Esophagus muscularis mucosa (tissue), 4 donors: ENCODE results near the gene GAS2L1. TPM values are rescaled to one million over a fixed set of nuclear protein-coding genes. Genes with fewer than 3 reads are reported as not detected.
A peak's percentile ranks its signal among the peaks of the same experiment; 100 is the strongest.

Experiments used
- DNase-seq: peaks from one replicate; pipeline ENCODE4 v3.0.0-alpha.2; 2017; ENCODE audit errors: extremely low spot score
- H3K27ac ChIP-seq, 4 donors: fragments of 200-600 bp; sonication (generic); replicated peaks in 1 of 4; 1 replicate in 3 of 4; 2 replicates in 1 of 4; pipeline ENCODE4 v1.5.1; 2016 to 2019; ENCODE audit warnings: mild to moderate bottlenecking in 1 of 4
- H3K27me3 ChIP-seq, 4 donors: fragments of 200-600 bp; sonication (generic); one replicate each; pipeline versions ENCODE4 v1.5.1 to v1.6.0; 2016 to 2019
- H3K36me3 ChIP-seq, 4 donors: fragments of 200-600 bp; sonication (generic); one replicate each; pipeline ENCODE4 v1.5.1; 2016 to 2019
- H3K4me1 ChIP-seq, 4 donors: fragments of 200-600 bp; sonication (generic); one replicate each; pipeline ENCODE4 v1.5.1; 2016 to 2019
- H3K4me3 ChIP-seq, 4 donors: fragments of 200-600 bp; sonication (generic); 1 replicate in 2 of 4; 2 replicates in 2 of 4; pipeline ENCODE4 v1.5.1; 2016 to 2019; ENCODE audit warnings: mild to moderate bottlenecking in 4 of 4, moderate library complexity in 1 of 4
- H3K9me3 ChIP-seq, 4 donors: fragments of 200-600 bp; sonication (generic); 1 replicate in 3 of 4; 2 replicates in 1 of 4; pipeline ENCODE4 v1.5.1; 2016 to 2019
- EP300 ChIP-seq: sonication (generic); formaldehyde crosslinking; IDR thresholded peaks from one replicate; pipeline ENCODE4 v1.6.1; 2017; ENCODE audit warnings: antibody characterized with exemption
- POLR2A ChIP-seq: fragments of 450-650 bp; IDR thresholded peaks from one replicate; pipeline ENCODE4 v1.6.1; 2017; ENCODE audit warnings: antibody characterized with exemption, moderate library complexity, mild to moderate bottlenecking, low read depth
- POLR2AphosphoS5 ChIP-seq, 2 donors: sonication (generic); formaldehyde crosslinking; IDR thresholded peaks; one replicate each; pipeline ENCODE4 v1.6.1; 2017; ENCODE audit warnings: antibody characterized with exemption in 2 of 2
- WGBS: methylation state at CpG from one replicate; pipeline ENCODE4 v1.1.5; 2018; 5-methylcytosine and 5-hydroxymethylcytosine counted together
- intact Hi-C: fragments of 100-400 bp; cut with DNase I; formaldehyde crosslinking; loops from one replicate; pipeline ENCODE4 v1.15.1; 2023
- small RNA-seq, 3 donors: library from RNA; depleted of rRNA; stranded (forward); fragments of <200 nt; gene quantifications; one replicate each; pipeline ENCODE3, GENCODE V24; 2016
- total RNA-seq, 4 donors: library from RNA; depleted of rRNA; stranded (reverse); fragments of >200 nt; gene quantifications; one replicate each; pipeline versions ENCODE4 v1.1.0 to v1.2.1, GENCODE V29; 2016
- TF ChIP-seq, protein P1 (sequence below), 3 experiments: fragments of 200-600 bp in 2 of 3; fragments of 450-650 bp in 1 of 3; sonication (generic) in 2 of 3; IDR thresholded peaks; one replicate each; pipeline ENCODE4 v1.5.1; 2017 to 2019; ENCODE audit warnings: antibody characterized with exemption in 3 of 3, mild to moderate bottlenecking in 2 of 3, moderate library complexity in 1 of 3

The GAS2L1 gene
- total RNA-seq, 4 donors from 2014 or later: 25.8 to 63.9 (median 38.8) TPM

DNA sequence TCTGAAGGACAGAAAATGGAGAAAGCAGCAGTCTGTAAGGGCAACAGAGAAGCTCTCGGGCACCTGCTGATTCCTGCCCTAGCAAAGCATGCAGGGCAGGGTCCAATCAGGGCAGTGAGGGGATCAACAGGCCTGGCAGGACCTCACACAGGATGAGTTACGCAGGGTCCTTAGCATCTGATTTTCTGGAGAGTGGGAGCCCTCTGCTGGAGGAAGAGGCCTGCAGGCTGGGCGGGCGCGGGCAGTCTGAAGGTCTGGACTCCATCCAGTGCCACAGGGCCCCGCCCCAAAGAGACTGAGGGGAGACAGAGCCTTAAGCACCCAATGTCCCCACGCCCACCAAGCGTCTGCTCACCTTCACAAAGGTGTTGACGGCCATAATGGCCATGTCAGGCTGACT, 53.0 kb downstream of the GAS2L1 start:
- no peak overlapping the region for H3K4me3 ChIP-seq
- no peak for TF ChIP-seq POLR2A
- no peak for TF ChIP-seq EP300
- TF ChIP-seq POLR2AphosphoS5 (IDR thresholded peaks at IDR 0.05): peak; percentile 29 to 36
- TF ChIP-seq, protein P1, sequence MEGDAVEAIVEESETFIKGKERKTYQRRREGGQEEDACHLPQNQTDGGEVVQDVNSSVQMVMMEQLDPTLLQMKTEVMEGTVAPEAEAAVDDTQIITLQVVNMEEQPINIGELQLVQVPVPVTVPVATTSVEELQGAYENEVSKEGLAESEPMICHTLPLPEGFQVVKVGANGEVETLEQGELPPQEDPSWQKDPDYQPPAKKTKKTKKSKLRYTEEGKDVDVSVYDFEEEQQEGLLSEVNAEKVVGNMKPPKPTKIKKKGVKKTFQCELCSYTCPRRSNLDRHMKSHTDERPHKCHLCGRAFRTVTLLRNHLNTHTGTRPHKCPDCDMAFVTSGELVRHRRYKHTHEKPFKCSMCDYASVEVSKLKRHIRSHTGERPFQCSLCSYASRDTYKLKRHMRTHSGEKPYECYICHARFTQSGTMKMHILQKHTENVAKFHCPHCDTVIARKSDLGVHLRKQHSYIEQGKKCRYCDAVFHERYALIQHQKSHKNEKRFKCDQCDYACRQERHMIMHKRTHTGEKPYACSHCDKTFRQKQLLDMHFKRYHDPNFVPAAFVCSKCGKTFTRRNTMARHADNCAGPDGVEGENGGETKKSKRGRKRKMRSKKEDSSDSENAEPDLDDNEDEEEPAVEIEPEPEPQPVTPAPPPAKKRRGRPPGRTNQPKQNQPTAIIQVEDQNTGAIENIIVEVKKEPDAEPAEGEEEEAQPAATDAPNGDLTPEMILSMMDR (IDR thresholded peaks at IDR 0.05): peak; percentile 70 to 81 (median 73)
- intact Hi-C loops: loop anchor here (1.0 kb wide), 1 partner anchor 53 kb away; the partner anchor contains the start of gene GAS2L1
- H3K27me3 ChIP-seq: no peaks in the 10 kb centered on the region
- peaks cover 10 to 16% (median 12%) of the 10 kb centered on the region in 4 donors for H3K4me1 ChIP-seq
- peaks cover 37 to 65% (median 50%) of the 10 kb centered on the region in 4 donors for H3K36me3 ChIP-seq
- no peaks in the 10 kb centered on the region for H3K9me3 ChIP-seq
- DNase-seq: no peak
- H3K27ac ChIP-seq: no peak overlapping the region
- 19% methylated on average over 3 of the region's 9 CpGs for WGBS

Small RNAs within 50 kb of the gene (small RNA-seq; reads per million reads assigned to genes)
- gene MIR3653: 0 reads per million in 3 donors

Other genes with a start within 250 kb of the GAS2L1 start
- not detected for gene C22orf31, start 244.8 kb upstream of the GAS2L1 start, total RNA-seq
- 10 to 100 TPM in 3 of 4 donors, 1 to 10 TPM in 1; 8.7 to 14.6 (median 12.4) TPM for gene KREMEN1, start 233.6 kb upstream of the GAS2L1 start, total RNA-seq
- 1 to 10 TPM in 2 of 4 donors, under 1 TPM in 2; 0.65 to 4.0 (median 0.93) TPM for gene EMID1, start 100.8 kb upstream of the GAS2L1 start, total RNA-seq
- 10 to 100 TPM; 12.6 to 23.5 (median 20.7) TPM for gene RHBDD3, start 38.7 kb upstream of the GAS2L1 start, total RNA-seq
- 100 to 1,000 TPM; 183 to 203 (median 198) TPM for gene EWSR1, start 38.4 kb upstream of the GAS2L1 start, total RNA-seq
- 1 to 10 TPM in 1 of 4 donors, under 1 TPM in 2, not detected in 1; 0.50 to 1.6 (median 0.84) TPM for gene RASL10A, start 9.0 kb downstream of the GAS2L1 start, total RNA-seq
- 10 to 100 TPM; 55.6 to 72.2 (median 57.4) TPM for gene AP1B1, start 81.9 kb downstream of the GAS2L1 start, total RNA-seq
- gene RFPL1, start 131.9 kb downstream of the GAS2L1 start, total RNA-seq: not detected
- 1 to 10 TPM; 1.2 to 2.7 (median 2.0) TPM for gene NEFH, start 173.6 kb downstream of the GAS2L1 start, total RNA-seq
- gene THOC5, start 247.1 kb downstream of the GAS2L1 start, total RNA-seq: 10 to 100 TPM; 38.6 to 56.1 (median 48.6) TPM